ENCODE results near the gene GNG4. TPM values are rescaled to one million over a fixed set of nuclear protein-coding genes. Genes with fewer than 3 reads are reported as not detected.

Gene GNG4
- polyA plus RNA-seq, 4 donors: 3.2 to 4.4 (median 4.1) TPM

DNA sequence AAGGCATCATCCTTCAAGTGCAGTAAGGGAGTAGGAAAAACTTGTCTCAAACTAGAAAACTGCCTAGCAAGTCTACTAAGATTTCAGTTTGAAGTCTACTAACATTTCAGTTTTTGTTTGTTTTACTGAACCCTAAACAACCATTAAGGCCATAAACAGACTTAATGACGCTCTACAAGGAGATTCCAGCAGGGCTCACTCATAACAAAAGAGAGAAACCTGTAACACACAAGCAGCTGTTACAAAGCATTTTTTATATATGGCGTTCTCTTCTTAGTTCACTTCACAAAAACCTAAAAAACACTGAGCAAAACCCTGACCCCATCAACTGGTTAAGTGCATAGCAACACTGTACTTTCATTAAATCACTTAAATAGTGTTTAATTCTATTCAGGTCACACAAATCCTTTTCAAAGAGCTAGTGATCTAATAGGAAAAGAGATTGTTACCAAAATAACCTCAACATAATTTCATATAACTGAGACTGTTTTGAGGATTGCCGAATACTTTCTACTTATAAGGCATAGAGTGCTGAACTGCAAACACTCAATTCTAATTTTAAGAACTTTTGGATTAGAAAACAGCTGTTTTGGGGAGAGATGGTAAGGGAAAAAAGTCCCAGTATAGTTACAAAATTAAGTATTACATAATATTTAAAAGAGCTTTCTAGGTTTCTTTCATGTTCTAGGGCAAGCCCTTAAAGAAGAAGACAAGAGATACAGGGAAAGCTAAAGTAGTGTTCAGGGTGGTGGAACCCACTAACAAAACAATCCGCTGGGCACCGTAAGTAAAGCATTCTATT is 146.8 kb downstream of the GNG4 start:
- DNase-seq (ENCODE audit: low read depth in 4 of 4, low spot score in 2 of 4): peak; percentile 37 to 60 (median 44)

- DNase-seq (ENCODE audit: low read depth in 4 of 4, low spot score in 2 of 4): no peak
Measured at GRCh38 chr1:235500971-235501540, 148.5 kb downstream of the GNG4 start.

Other genes with a start within 250 kb of the GNG4 start
- gene B3GALNT2, start 145.3 kb downstream of the GNG4 start, polyA plus RNA-seq (ENCODE audit: insufficient read length in 4 of 4): 10 to 100 TPM; 17.5 to 31.3 (median 26.2) TPM
- gene LYST, start 217.1 kb upstream of the GNG4 start, polyA plus RNA-seq (ENCODE audit: insufficient read length in 4 of 4): 10 to 100 TPM in 3 of 4 donors, 1 to 10 TPM in 1; 9.9 to 12.7 (median 11.7) TPM

Measured in left renal cortex interstitium (tissue), 4 donors.